B cell (primary cell): Measurements from ENCODE around the gene PLCB4. TPM values are rescaled to one million over a fixed set of nuclear protein-coding genes. Genes with fewer than 3 reads are reported as not detected.

ENCODE experiments used
- ATAC-seq: fragments of 200-7000 bp; cut with Tn5 transposase; one replicate; pipeline ENCODE4 v1.10.0; 2021; ENCODE audit warnings: low read depth, mild to moderate bottlenecking, moderate number of reproducible peaks, moderate library complexity
- CTCF ChIA-PET: fragments of 350-600 bp; sonication (Branson Sonifier 250); formaldehyde crosslinking; loops from one replicate; lab custom pipeline; 2021; ENCODE audit warnings: antibody characterized with exemption, inconsistent platforms; lab: Charles Lee
- POLR2A ChIA-PET: fragments of 350-600 bp; sonication (Branson Sonifier 250); formaldehyde crosslinking; loops from one replicate; lab custom pipeline; 2021; ENCODE audit warnings: antibody characterized with exemption; lab: Charles Lee
- DNase-seq: peaks from one replicate; pipeline ENCODE4 v3.0.0; 2013
- H2AFZ ChIP-seq: 2 replicates; pipeline ENCODE4 v1.6.1; 2012; ENCODE audit warnings: mild to moderate bottlenecking, low read depth, low read length; ENCODE audit not compliant: insufficient read depth, poor library complexity, severe bottlenecking
- H3K27ac ChIP-seq, 2 donors: 1 replicate in 1 of 2; 2 replicates in 1 of 2; pipeline ENCODE4 v1.5.1; 2012 to 2013; ENCODE audit warnings: low read length in 2 of 2, mild to moderate bottlenecking in 2 of 2, moderate library complexity in 1 of 2
- H3K27me3 ChIP-seq, 4 experiments: fragments of 200-600 bp in 1 of 4; sonication (generic) in 1 of 4; replicated peaks in 1 of 4; 1 replicate in 2 of 4; 2 replicates in 2 of 4; pipeline versions ENCODE4 v1.6.1 to v1.7.0; 2013 to 2016; ENCODE audit warnings: low read length in 3 of 4, mild to moderate bottlenecking in 2 of 4, mixed read lengths in 1 of 4, moderate library complexity in 1 of 4; ENCODE audit not compliant: insufficient read depth in 4 of 4, control insufficient read depth in 3 of 4; ENCODE audit errors: control extremely low read depth in 1 of 4
- H3K36me3 ChIP-seq, 2 experiments: replicated peaks in 1 of 2; 1 replicate in 1 of 2; 2 replicates in 1 of 2; pipeline versions ENCODE4 v1.6.1 to v1.7.1; 2013; ENCODE audit warnings: low read length in 1 of 2; ENCODE audit not compliant: insufficient read depth in 2 of 2, control insufficient read depth in 1 of 2; ENCODE audit errors: control extremely low read depth in 1 of 2, extremely low read depth in 1 of 2
- H3K4me1 ChIP-seq, 2 donors: fragments of 200-600 bp in 1 of 2; sonication (generic) in 1 of 2; 1 replicate in 1 of 2; 2 replicates in 1 of 2; pipeline versions ENCODE4 v1.5.1 to v1.6.1; 2013 to 2017; ENCODE audit warnings: low read length in 2 of 2; ENCODE audit not compliant: control insufficient read depth in 2 of 2, insufficient read depth in 2 of 2
- H3K4me2 ChIP-seq: replicated peaks from 2 replicates; pipeline ENCODE3; 2012; ENCODE audit warnings: mild to moderate bottlenecking, low read depth, low read length; ENCODE audit not compliant: poor library complexity, severe bottlenecking
- H3K4me3 ChIP-seq, 5 experiments: fragments of 200-600 bp in 1 of 5; sonication (generic) in 1 of 5; 1 replicate in 3 of 5; 2 replicates in 2 of 5; pipeline versions ENCODE4 v1.5.1 to v1.7.0; 2011 to 2016; ENCODE audit warnings: low read length in 4 of 5, mild to moderate bottlenecking in 4 of 5, low read depth in 2 of 5, control low read depth in 1 of 5, moderate library complexity in 1 of 5; ENCODE audit not compliant: insufficient read depth in 1 of 5; ENCODE audit errors: control extremely low read depth in 1 of 5, extremely low read depth in 1 of 5
- H3K79me2 ChIP-seq: fragments of 200-600 bp; sonication (generic); one replicate; pipeline ENCODE4 v1.6.0; 2016; ENCODE audit warnings: low read length; ENCODE audit not compliant: control insufficient read depth, insufficient read depth
- H3K9ac ChIP-seq: fragments of 200-600 bp; sonication (generic); 2 replicates; pipeline ENCODE4 v1.6.1; 2017; ENCODE audit warnings: mild to moderate bottlenecking, low read length, moderate library complexity
- H3K9me3 ChIP-seq, 3 donors: one replicate each; pipeline versions ENCODE4 v1.6.1 to v1.7.1; 2013; ENCODE audit warnings: low read length in 2 of 3; ENCODE audit not compliant: control insufficient read depth in 2 of 3, insufficient read depth in 1 of 3; ENCODE audit errors: control extremely low read depth in 1 of 3
- H4K20me1 ChIP-seq: 2 replicates; pipeline ENCODE4 v1.6.0; 2012; ENCODE audit warnings: mild to moderate bottlenecking, low read length; ENCODE audit not compliant: insufficient read depth, control insufficient read depth, poor library complexity, severe bottlenecking
- H3K27ac Mint-ChIP-seq: one replicate; pipeline ENCODE4 v1.8.0; 2021; ENCODE audit warnings: mixed read lengths
- H3K27me3 Mint-ChIP-seq: one replicate; pipeline ENCODE4 v1.8.0; 2021; ENCODE audit warnings: mixed read lengths
- H3K4me1 Mint-ChIP-seq: one replicate; pipeline ENCODE4 v1.8.0; 2021; ENCODE audit warnings: mixed read lengths
- H3K4me3 Mint-ChIP-seq: one replicate; pipeline ENCODE4 v1.8.0; 2021; ENCODE audit warnings: mixed read lengths
- H3K9me3 Mint-ChIP-seq: one replicate; pipeline ENCODE4 v1.8.0; 2022; ENCODE audit warnings: mixed read lengths; ENCODE audit not compliant: insufficient read depth
- EZH2 ChIP-seq: IDR thresholded peaks from 2 replicates; pipeline ENCODE4 v1.6.1; 2012; ENCODE audit warnings: borderline replicate concordance, low read depth, mild to moderate bottlenecking, moderate library complexity, low read length; ENCODE audit not compliant: insufficient read depth, poor library complexity, severe bottlenecking
- WGBS: methylation state at CpG from one replicate; pipeline ENCODE4 v1.1.5; 2013; ENCODE audit warnings: missing lambda C conversion rate; ENCODE audit not compliant: insufficient coverage; 5-methylcytosine and 5-hydroxymethylcytosine counted together
- intact Hi-C: fragments of 100-400 bp; cut with micrococcal nuclease; formaldehyde crosslinking; loops from one replicate; pipeline ENCODE4 v1.10.0; 2022
- polyA plus RNA-seq: library from polyadenylated mRNA; depleted of rRNA; stranded (reverse); fragments of >200 nt; gene quantifications from 2 replicates; pipeline ENCODE4 v1.2.3, GENCODE V29; 2012
- total RNA-seq, 2 donors: library from RNA; stranded (reverse); fragments of 120-200 nt in 1 of 2; gene quantifications; 1 replicate in 1 of 2; 2 replicates in 1 of 2; pipeline versions ENCODE4 v1.2.3 to v1.2.4, GENCODE V29; 2013 to 2022
- TF ChIP-seq, protein P1 (sequence below): fragments of 200-600 bp; IDR thresholded peaks from one replicate; pipeline ENCODE4 v1.8.0; 2022; ENCODE audit warnings: antibody characterized with exemption, mild to moderate bottlenecking

Gene PLCB4
- total and polyA plus RNA-seq, 2 donors (not counting 1 experiment from before 2014, with no cell fraction given), result not detected

DNA sequence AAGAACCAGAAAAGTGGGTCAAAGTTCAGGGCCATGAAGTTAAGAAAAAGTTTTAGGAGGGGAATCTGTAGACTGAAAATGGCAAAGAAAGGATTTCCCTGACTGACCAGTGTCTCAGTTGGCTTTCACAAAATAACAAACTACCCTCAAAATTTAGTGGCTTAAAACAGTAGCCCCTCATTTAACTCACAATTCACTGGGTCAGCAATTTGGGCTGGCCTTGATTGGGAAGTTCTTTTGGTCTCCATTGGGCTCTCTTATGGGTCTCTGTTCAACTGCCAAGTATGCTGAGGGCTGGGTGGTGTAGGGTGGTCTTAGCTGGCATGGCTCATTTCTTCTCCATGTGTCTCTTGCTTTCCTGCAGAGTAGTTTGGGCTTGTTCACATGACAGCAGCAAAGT lies 161.5 kb downstream of the PLCB4 start:
- Histone ChIP-seq H3K9me3 (no peaks in the 10 kb centered on the region), H3K4me1 (no peaks in the 10 kb centered on the region), H4K20me1 (no peaks in the 10 kb centered on the region), H3K36me3 (no peaks in the 10 kb centered on the region), H3K4me2 (no peak overlapping the region), H3K27ac (no peak overlapping the region), H2AFZ (no peak overlapping the region), H3K79me2 (no peaks in the 10 kb centered on the region), H3K9ac (no peak overlapping the region), H3K27me3 (no peaks in the 10 kb centered on the region), H3K4me3 (no peak overlapping the region)
- no peak overlapping the region for H3K27ac Mint-ChIP-seq
- intact Hi-C loops, result no loop called here
- H3K4me3 Mint-ChIP-seq, result no peak overlapping the region
- CTCF ChIA-PET, result no interaction called here
- no peak for ATAC-seq
- TF ChIP-seq, protein P1, sequence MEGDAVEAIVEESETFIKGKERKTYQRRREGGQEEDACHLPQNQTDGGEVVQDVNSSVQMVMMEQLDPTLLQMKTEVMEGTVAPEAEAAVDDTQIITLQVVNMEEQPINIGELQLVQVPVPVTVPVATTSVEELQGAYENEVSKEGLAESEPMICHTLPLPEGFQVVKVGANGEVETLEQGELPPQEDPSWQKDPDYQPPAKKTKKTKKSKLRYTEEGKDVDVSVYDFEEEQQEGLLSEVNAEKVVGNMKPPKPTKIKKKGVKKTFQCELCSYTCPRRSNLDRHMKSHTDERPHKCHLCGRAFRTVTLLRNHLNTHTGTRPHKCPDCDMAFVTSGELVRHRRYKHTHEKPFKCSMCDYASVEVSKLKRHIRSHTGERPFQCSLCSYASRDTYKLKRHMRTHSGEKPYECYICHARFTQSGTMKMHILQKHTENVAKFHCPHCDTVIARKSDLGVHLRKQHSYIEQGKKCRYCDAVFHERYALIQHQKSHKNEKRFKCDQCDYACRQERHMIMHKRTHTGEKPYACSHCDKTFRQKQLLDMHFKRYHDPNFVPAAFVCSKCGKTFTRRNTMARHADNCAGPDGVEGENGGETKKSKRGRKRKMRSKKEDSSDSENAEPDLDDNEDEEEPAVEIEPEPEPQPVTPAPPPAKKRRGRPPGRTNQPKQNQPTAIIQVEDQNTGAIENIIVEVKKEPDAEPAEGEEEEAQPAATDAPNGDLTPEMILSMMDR, result no peak
- TF ChIP-seq EZH2, result no peak
- H3K9me3 Mint-ChIP-seq, result no peaks in the 10 kb centered on the region
- POLR2A ChIA-PET, result no interaction called here
- H3K4me1 Mint-ChIP-seq, result no peaks in the 10 kb centered on the region
- DNase-seq, result no peak
- H3K27me3 Mint-ChIP-seq, result no peaks in the 10 kb centered on the region

DNA sequence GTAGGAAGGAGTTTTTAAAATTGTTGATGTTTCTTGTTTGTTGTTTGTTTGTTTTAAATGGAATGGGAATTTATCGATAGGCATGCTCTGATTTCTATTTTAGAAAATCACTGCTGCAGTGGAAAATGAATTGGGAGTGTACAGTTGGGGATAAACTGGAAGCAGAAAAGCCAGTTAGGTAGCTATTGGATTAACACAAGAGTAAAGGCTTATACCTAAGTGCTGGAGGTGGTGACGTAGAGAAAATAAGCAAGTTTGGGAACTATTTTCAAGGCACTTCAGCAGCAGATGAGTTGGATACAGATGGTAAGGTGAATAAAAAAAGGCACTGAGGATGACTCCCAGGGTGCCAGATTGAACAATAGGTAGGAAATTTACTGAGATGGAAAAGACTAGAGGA lies 164.9 kb downstream of the PLCB4 start:
- Histone ChIP-seq H3K4me1 (no peaks in the 10 kb centered on the region), H3K79me2 (no peaks in the 10 kb centered on the region), H3K4me2 (no peak overlapping the region), H3K9me3 (no peaks in the 10 kb centered on the region), H3K27ac (no peak overlapping the region), H3K36me3 (no peaks in the 10 kb centered on the region), H3K4me3 (no peak overlapping the region), H4K20me1 (no peaks in the 10 kb centered on the region), H3K9ac (no peak overlapping the region), H3K27me3 (no peaks in the 10 kb centered on the region), H2AFZ (no peak overlapping the region)
- H3K27me3 Mint-ChIP-seq, result no peaks in the 10 kb centered on the region
- no peaks in the 10 kb centered on the region for H3K9me3 Mint-ChIP-seq
- DNase-seq (no peak), ATAC-seq (no peak)
- no peak overlapping the region for H3K27ac Mint-ChIP-seq
- CTCF ChIA-PET, result no interaction called here
- no peak overlapping the region for H3K4me3 Mint-ChIP-seq
- no peak for TF ChIP-seq EZH2
- TF ChIP-seq, protein P1, result no peak
- WGBS, result 100% methylated on average over 2 of the region's 2 CpGs
- H3K4me1 Mint-ChIP-seq, result no peaks in the 10 kb centered on the region
- POLR2A ChIA-PET, result no interaction called here
- intact Hi-C loops, result no loop called here
